Measurements from ENCODE around the gene NANP. TPM values are rescaled to one million over a fixed set of nuclear protein-coding genes. Genes with fewer than 3 reads are reported as not detected.

The NANP gene
- total and polyA plus RNA-seq, 2 of the 13 experiments (the other 11 are each of a cell fraction or from before 2014, with no cell fraction given), result 8.9 to 21.5 TPM

GRCh38 chr20:25584905-25585704 lies 38.7 kb downstream of the NANP start, which contains the start of gene NINL (continued):
- peak; percentile 80 for TF ChIP-seq ZBTB26 (CRISPR knock-in tag; IDR thresholded peaks at IDR 0.05; ENCODE audit: borderline replicate concordance)
- TF ChIP-seq ZNF800 (CRISPR knock-in tag; IDR thresholded peaks at IDR 0.05), result peak; percentile 76; the same call in 1 of the 2 replicates
- no peak for TF ChIP-seq JUND (CRISPR knock-in tag; IDR thresholded peaks at IDR 0.05)
- TF ChIP-seq ZNF20 (CRISPR knock-in tag; IDR thresholded peaks at IDR 0.05), result no peak; the same call in 1 of the 2 replicates
- TF ChIP-seq POLR2AphosphoS5 (IDR thresholded peaks at IDR 0.05; ENCODE audit: low read depth, low read length), result peak; percentile 81
- TF ChIP-seq ZNF362 (CRISPR knock-in tag; IDR thresholded peaks at IDR 0.05; ENCODE audit: borderline replicate concordance), result 0 out of 2 replicates have a peak, but pooled peaks have one; percentile 18
- TF ChIP-seq ZNF124 (CRISPR knock-in tag; IDR thresholded peaks at IDR 0.05), result peak; percentile 18; the same call in 1 of the 2 replicates
- TF ChIP-seq ZNF547 (CRISPR knock-in tag; IDR thresholded peaks at IDR 0.05), result peak; percentile 96
- TF ChIP-seq TRIM22 (IDR thresholded peaks at IDR 0.05), result no peak
- TF ChIP-seq KAT8 (CRISPR knock-in tag; IDR thresholded peaks at IDR 0.05), result peak; percentile 56
- no peak for TF ChIP-seq RAD51 (IDR thresholded peaks at IDR 0.05; ENCODE audit: borderline replicate concordance)
- peak; percentile 58; the same call in 1 of the 2 replicates for TF ChIP-seq GZF1 (CRISPR knock-in tag; IDR thresholded peaks at IDR 0.05)
- TF ChIP-seq KDM6A (CRISPR knock-in tag; IDR thresholded peaks at IDR 0.05; ENCODE audit: low read depth), result no peak
- no peak for TF ChIP-seq E2F2 (CRISPR knock-in tag; IDR thresholded peaks at IDR 0.05; ENCODE audit: borderline replicate concordance)
- peak; percentile 87 for TF ChIP-seq HNRNPK (IDR thresholded peaks at IDR 0.05; ENCODE audit: low read depth, low read length, poor library complexity, severe bottlenecking)
- TF ChIP-seq SNRNP70 (IDR thresholded peaks at IDR 0.05; ENCODE audit: low read depth, low read length), result no peak
- TF ChIP-seq FOXM1 (CRISPR knock-in tag; IDR thresholded peaks at IDR 0.05), result peak; percentile 54; the same call in 1 of the 2 replicates
- no peak for TF ChIP-seq ZNF432 (CRISPR knock-in tag; IDR thresholded peaks at IDR 0.05; ENCODE audit: borderline replicate concordance)
- TF ChIP-seq BHLHE40 (IDR thresholded peaks at IDR 0.05; ENCODE audit: low read length), result no peak
- TF ChIP-seq HNF4G (IDR thresholded peaks at IDR 0.05; ENCODE audit: borderline replicate concordance, low read depth, low read length), result peak; percentile 20
- TF ChIP-seq HNF4G (CRISPR knock-in tag; IDR thresholded peaks at IDR 0.05; ENCODE audit: borderline replicate concordance, low read depth), result peak; percentile 47
- TF ChIP-seq MZF1 (CRISPR knock-in tag; IDR thresholded peaks at IDR 0.05; ENCODE audit: borderline replicate concordance), result no peak
- peak; percentile 95 for TF ChIP-seq ZNF138 (CRISPR knock-in tag; IDR thresholded peaks at IDR 0.05; ENCODE audit: low read depth)

All from HepG2 (cell line).